WI38 (cell line): ENCODE data around the gene VPS39.

Experiments used
- H3K4me3 ChIP-seq: 2 replicates; pipeline ENCODE4 v1.5.1; 2011; ENCODE audit warnings: low read depth, mild to moderate bottlenecking, control low read depth, low read length
- CTCF ChIP-seq: IDR thresholded peaks from 2 replicates; pipeline ENCODE4 v1.5.1; 2012; ENCODE audit warnings: low read depth, mild to moderate bottlenecking, control low read depth, low read length

Gene VPS39

DNA sequence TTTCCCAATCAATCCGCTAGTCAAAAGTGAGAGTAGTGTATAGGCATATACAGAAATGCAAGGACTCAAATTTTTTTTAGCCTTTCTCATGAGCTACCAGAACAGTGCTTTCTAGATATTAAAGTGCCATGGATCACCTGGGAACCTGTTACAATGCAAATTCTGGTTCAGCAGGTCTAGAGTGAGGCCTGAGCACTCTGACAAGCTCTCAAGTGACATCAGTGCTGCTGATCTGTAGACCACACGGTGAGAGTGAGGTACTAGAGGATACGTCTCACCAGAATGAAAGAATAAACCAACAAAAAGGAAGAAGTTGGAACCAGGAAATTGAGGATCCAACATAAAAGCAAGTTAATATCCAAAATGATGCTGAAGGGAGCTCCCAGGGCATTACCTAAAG is 97.7 kb downstream of the VPS39 start:
- TF ChIP-seq CTCF, result no peak

DNA sequence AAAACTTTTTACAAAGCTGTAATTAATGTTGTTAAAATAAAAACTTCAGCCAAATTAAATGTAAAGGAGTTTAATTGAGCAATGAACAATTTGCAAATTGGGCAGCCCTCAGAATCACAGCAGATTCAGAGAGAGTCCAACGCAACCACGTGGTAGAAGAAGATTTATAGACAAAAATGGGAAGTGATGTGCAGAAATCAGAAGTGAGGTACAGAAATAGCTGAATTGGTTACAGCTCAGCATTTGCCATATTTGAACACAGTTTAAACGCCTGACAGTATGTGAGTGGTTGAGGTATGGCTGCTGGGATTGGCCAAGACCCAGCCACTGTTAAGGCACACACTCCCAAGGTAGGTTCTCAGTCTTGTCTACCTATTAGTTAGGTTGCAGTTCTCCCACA is 99.3 kb downstream of the VPS39 start:
- H3K4me3 ChIP-seq, result no peak overlapping the region
- TF ChIP-seq CTCF, result no peak

More for the DNA sequence above, 97.7 kb downstream of the VPS39 start:
- no peak overlapping the region for H3K4me3 ChIP-seq
